ENCODE measurements around the gene KRTAP10-5. TPM values are rescaled to one million over a fixed set of nuclear protein-coding genes. Genes with fewer than 3 reads are reported as not detected.
"Not testable (repeated sequence)": the region's sequence is repeated elsewhere in the genome, so short reads cannot be mapped to it uniquely, and the experiment has no call there.

Gene KRTAP10-5
- total and polyA plus RNA-seq, 9 of the 15 experiments (the other 6 are each of a cell fraction or from before 2014, with no cell fraction given) = not detected

DNA sequence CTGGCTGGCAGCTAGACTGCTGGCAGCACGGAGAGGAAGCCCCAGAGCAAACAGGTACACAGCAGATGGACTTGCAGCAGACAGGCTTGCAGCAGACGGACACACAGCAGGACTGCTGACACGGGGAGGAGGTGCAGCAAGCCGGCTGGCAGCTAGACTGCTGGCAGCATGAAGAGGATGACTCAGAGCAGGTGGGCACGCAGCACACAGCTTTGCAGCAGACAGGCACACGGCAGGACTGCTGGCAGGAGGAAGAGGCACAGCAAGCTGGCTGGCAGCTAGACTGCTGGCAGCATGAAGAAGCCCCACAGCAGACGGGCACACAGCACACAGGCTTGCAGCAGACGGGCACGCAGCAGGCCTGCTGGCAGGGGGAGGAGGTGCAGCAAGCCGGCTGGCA lies 29.6 kb downstream of the KRTAP10-5 start:
- ChIA-PET POLR2A (interaction anchor here (1.1 kb wide), 1 partner anchor 10 kb away, joined by 3 read pairs; no protein-coding TSS in a partner anchor), CTCF (ENCODE audit: low intra/inter-chr PET ratio) (no interaction called here)
- WGBS (ENCODE audit: insufficient coverage, low coverage, missing lambda C conversion rate) = 0% methylated on average over 10 of the region's 10 CpGs
- H3K27ac ChIP-seq (ENCODE audit: extremely low read depth, low read depth, low read length) = no peak overlapping the region
- H3K4me1 ChIP-seq (replicated peaks in 1 of 2; ENCODE audit: control insufficient read depth in 2 of 2, insufficient read depth in 2 of 2, low read length in 2 of 2) = peaks cover 0 to 4% of the 10 kb centered on the region in 2 experiments; a peak in 1 of 5 replicates
- H4K20me1 ChIP-seq (replicated peaks; ENCODE audit: control insufficient read depth, insufficient read depth, low read length) = no peaks in the 10 kb centered on the region
- no peak overlapping the region for H2AFZ ChIP-seq (ENCODE audit: low read depth, low read length)
- no TSS peak for BruUV-seq (replicated peaks)
- H3K9ac ChIP-seq (ENCODE audit: insufficient read depth in 1 of 2, low read depth in 2 of 2, low read length in 2 of 2) = no peak overlapping the region; a peak in 1 of 4 replicates
- H3K4me2 ChIP-seq (ENCODE audit: insufficient read depth, low read length) = no peak overlapping the region
- H3K27me3 ChIP-seq (ENCODE audit: control insufficient read depth in 2 of 2, insufficient read depth in 2 of 2, low read length in 2 of 2) = peaks cover 33 to 54% of the 10 kb centered on the region in 2 experiments
- TF ChIP-seq HNRNPLL (IDR thresholded peaks at IDR 0.05; ENCODE audit: low read depth, low read length, poor library complexity, severe bottlenecking) = no peak
- TF ChIP-seq, protein P1, sequence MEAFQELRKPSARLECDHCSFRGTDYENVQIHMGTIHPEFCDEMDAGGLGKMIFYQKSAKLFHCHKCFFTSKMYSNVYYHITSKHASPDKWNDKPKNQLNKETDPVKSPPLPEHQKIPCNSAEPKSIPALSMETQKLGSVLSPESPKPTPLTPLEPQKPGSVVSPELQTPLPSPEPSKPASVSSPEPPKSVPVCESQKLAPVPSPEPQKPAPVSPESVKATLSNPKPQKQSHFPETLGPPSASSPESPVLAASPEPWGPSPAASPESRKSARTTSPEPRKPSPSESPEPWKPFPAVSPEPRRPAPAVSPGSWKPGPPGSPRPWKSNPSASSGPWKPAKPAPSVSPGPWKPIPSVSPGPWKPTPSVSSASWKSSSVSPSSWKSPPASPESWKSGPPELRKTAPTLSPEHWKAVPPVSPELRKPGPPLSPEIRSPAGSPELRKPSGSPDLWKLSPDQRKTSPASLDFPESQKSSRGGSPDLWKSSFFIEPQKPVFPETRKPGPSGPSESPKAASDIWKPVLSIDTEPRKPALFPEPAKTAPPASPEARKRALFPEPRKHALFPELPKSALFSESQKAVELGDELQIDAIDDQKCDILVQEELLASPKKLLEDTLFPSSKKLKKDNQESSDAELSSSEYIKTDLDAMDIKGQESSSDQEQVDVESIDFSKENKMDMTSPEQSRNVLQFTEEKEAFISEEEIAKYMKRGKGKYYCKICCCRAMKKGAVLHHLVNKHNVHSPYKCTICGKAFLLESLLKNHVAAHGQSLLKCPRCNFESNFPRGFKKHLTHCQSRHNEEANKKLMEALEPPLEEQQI (IDR thresholded peaks at IDR 0.05) = no peak
- TF ChIP-seq ZNF217 (CRISPR knock-in tag; IDR thresholded peaks at IDR 0.05) = no peak
- TF ChIP-seq HEY1 (CRISPR knock-in tag; IDR thresholded peaks at IDR 0.05; ENCODE audit: borderline replicate concordance) = no peak
- H3K4me3 ChIP-seq = no peak overlapping the region
- H3K79me2 ChIP-seq (ENCODE audit: control insufficient read depth, insufficient read depth, low read length) = no peaks in the 10 kb centered on the region
- in situ Hi-C loops (cut with MboI) (no loop called here), intact Hi-C loops (cut with micrococcal nuclease) (no loop called here)
- H3K36me3 ChIP-seq (ENCODE audit: control insufficient read depth, insufficient read depth, low read length) = no peaks in the 10 kb centered on the region
- no peaks in the 10 kb centered on the region for H3K9me1 ChIP-seq (ENCODE audit: control insufficient read depth, insufficient read depth, low read length)
- no peak for DNase-seq (ENCODE audit: extremely low read depth in 1 of 4, low spot score in 3 of 4)
- ATAC-seq = no peak
- H3K9me3 ChIP-seq (replicated peaks; ENCODE audit: control insufficient read depth, insufficient read depth, low read depth, low read length) = no peaks in the 10 kb centered on the region
- FAIRE-seq = no peak

DNA sequence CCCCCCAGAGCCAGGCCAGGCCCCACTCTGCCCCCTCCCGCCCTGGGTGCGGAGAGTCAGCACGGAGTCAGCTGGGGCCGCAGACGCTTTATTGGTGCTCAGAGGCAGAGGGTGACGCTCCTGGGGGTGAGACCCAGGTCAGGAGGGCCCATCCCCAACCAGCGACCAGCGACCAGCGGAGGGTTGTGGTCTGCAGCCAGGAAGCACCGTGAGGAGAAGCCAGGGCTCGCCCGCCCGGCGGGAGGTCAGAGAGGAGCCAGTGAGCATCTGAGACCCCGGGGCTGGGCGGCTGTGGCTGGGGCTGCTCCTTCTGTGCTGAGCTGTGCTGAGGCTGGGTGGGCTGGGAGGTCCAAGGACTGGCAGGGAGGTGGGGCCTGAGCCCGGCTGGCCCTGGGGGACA lies 30.1 kb downstream of the KRTAP10-5 start:
- 0% methylated on average over 15 of the region's 17 CpGs for WGBS (ENCODE audit: insufficient coverage, low coverage, missing lambda C conversion rate)
- peaks cover 28 to 49% of the 10 kb centered on the region in 2 experiments; a peak in 4 of 5 replicates for H3K27me3 ChIP-seq (ENCODE audit: control insufficient read depth in 2 of 2, insufficient read depth in 2 of 2, low read length in 2 of 2)
- H3K79me2 ChIP-seq (ENCODE audit: control insufficient read depth, insufficient read depth, low read length); H3K4me1 ChIP-seq (replicated peaks in 1 of 2; ENCODE audit: control insufficient read depth in 2 of 2, insufficient read depth in 2 of 2, low read length in 2 of 2); DNase-seq (ENCODE audit: extremely low read depth in 1 of 4, low spot score in 3 of 4); H3K4me2 ChIP-seq (ENCODE audit: insufficient read depth, low read length); ATAC-seq; CTCF ChIA-PET (ENCODE audit: low intra/inter-chr PET ratio); BruUV-seq (replicated peaks); intact Hi-C loops (cut with micrococcal nuclease); FAIRE-seq; H3K9me3 ChIP-seq (replicated peaks; ENCODE audit: control insufficient read depth, insufficient read depth, low read depth, low read length); H2AFZ ChIP-seq (ENCODE audit: low read depth, low read length); H3K9ac ChIP-seq (ENCODE audit: insufficient read depth in 1 of 2, low read depth in 2 of 2, low read length in 2 of 2); in situ Hi-C loops (cut with MboI); H3K9me1 ChIP-seq (ENCODE audit: control insufficient read depth, insufficient read depth, low read length); H3K36me3 ChIP-seq (ENCODE audit: control insufficient read depth, insufficient read depth, low read length); H4K20me1 ChIP-seq (replicated peaks; ENCODE audit: control insufficient read depth, insufficient read depth, low read length); H3K4me3 ChIP-seq; H3K27ac ChIP-seq (ENCODE audit: extremely low read depth, low read depth, low read length): not testable (repeated sequence)
- POLR2A ChIA-PET = interaction anchor here (1.1 kb wide), 1 partner anchor 11 kb away, joined by 3 read pairs; no protein-coding TSS in a partner anchor
